Measurements from ENCODE around the gene TMIGD2.
"Not testable (repeated sequence)": the region's sequence is repeated elsewhere in the genome, so short reads cannot be mapped to it uniquely, and the experiment has no call there.

TMIGD2 gene

DNA sequence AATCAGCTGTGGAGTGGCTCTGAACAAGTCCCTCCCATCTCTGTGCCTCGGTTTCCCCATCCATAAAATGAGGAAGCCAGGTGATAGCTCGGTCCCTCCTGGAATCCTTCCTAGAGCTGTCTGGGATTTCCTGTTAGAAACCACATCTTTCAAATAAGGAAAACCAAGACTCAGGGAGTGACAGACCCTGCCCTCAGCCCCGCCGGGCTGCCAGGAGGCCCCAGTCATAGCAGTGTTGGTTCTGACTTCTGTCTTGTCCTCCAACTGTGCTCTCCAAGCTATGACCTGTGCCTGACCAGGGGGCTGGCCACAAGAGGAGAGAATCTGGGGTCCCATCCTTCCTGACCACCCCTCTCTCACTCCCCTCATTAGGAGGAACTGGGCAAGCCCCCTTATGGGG lies 24.2 kb downstream of the TMIGD2 start:
- Histone ChIP-seq H3K9me3 (ENCODE audit: control insufficient read depth, low read length) (no peaks in the 10 kb centered on the region), H3K36me3 (ENCODE audit: control insufficient read depth, insufficient read depth, low read length) (no peaks in the 10 kb centered on the region), H3K4me1 (ENCODE audit: control insufficient read depth, insufficient read depth, low read length, poor library complexity, severe bottlenecking) (peaks cover 12% of the 10 kb centered on the region), H3K4me3 (ENCODE audit: extremely low read depth, insufficient read depth, low read length, poor library complexity, severe bottlenecking) (no peak overlapping the region), H3K27ac (ENCODE audit: low read depth, low read length, severe bottlenecking) (no peak overlapping the region)
- WGBS, 2 experiments (ENCODE audit: insufficient coverage in 2 of 2) = 24 to 31% methylated on average over 3 to 4 of the region's 4 CpGs

- WGBS, 2 experiments (ENCODE audit: insufficient coverage in 2 of 2) = 57 to 63% methylated on average over 10 to 16 of the region's 16 CpGs
- no peak overlapping the region for H3K4me3 ChIP-seq (ENCODE audit: extremely low read depth, insufficient read depth, low read length, poor library complexity, severe bottlenecking)
- peaks cover 12% of the 10 kb centered on the region for H3K4me1 ChIP-seq (ENCODE audit: control insufficient read depth, insufficient read depth, low read length, poor library complexity, severe bottlenecking)
- H3K27ac ChIP-seq (ENCODE audit: low read depth, low read length, severe bottlenecking) = no peak overlapping the region
- no peaks in the 10 kb centered on the region for H3K9me3 ChIP-seq (ENCODE audit: control insufficient read depth, low read length)
- H3K36me3 ChIP-seq (ENCODE audit: control insufficient read depth, insufficient read depth, low read length) = no peaks in the 10 kb centered on the region
Measured at GRCh38 chr19:4277191-4277696, 24.9 kb downstream of the TMIGD2 start.

DNA sequence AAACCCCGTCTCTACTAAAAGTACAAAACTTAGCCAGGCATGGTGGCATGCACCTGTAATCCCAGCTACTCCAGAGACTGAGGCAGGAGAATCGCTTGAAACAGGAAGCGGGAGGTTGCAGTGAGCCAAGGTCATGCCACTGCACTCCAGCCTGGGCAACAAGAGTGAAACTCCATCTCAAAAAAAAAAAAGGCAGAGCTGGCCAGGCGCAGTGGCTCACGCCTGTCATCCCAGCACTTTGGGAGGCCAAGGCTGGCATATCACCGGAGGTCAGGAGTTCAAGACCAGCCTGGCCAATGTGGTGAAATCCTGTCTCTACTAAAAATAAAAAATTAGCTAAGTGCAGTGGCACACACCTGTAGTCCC lies 27.9 kb downstream of the TMIGD2 start:
- not testable (repeated sequence) for H3K36me3 ChIP-seq (ENCODE audit: control insufficient read depth, insufficient read depth, low read length); H3K9me3 ChIP-seq (ENCODE audit: control insufficient read depth, low read length); H3K4me3 ChIP-seq (ENCODE audit: extremely low read depth, insufficient read depth, low read length, poor library complexity, severe bottlenecking); H3K27ac ChIP-seq (ENCODE audit: low read depth, low read length, severe bottlenecking)
- peaks cover 12% of the 10 kb centered on the region for H3K4me1 ChIP-seq (ENCODE audit: control insufficient read depth, insufficient read depth, low read length, poor library complexity, severe bottlenecking)
- 88 to 95% methylated on average over 5 to 6 of the region's 6 CpGs for WGBS, 2 experiments (ENCODE audit: insufficient coverage in 2 of 2)

GRCh38 chr19:4272894-4273293 lies 29.3 kb downstream of the TMIGD2 start:
- Histone ChIP-seq H3K36me3 (ENCODE audit: control insufficient read depth, insufficient read depth, low read length) (peaks cover 18% of the 10 kb centered on the region), H3K27ac (ENCODE audit: low read depth, low read length, severe bottlenecking) (no peak overlapping the region), H3K4me3 (ENCODE audit: extremely low read depth, insufficient read depth, low read length, poor library complexity, severe bottlenecking) (no peak overlapping the region), H3K9me3 (ENCODE audit: control insufficient read depth, low read length) (no peaks in the 10 kb centered on the region), H3K4me1 (ENCODE audit: control insufficient read depth, insufficient read depth, low read length, poor library complexity, severe bottlenecking) (peaks cover 5% of the 10 kb centered on the region)
- WGBS, 2 experiments (ENCODE audit: insufficient coverage in 2 of 2) = 77 to 78% methylated on average over 7 to 9 of the region's 10 CpGs

DNA sequence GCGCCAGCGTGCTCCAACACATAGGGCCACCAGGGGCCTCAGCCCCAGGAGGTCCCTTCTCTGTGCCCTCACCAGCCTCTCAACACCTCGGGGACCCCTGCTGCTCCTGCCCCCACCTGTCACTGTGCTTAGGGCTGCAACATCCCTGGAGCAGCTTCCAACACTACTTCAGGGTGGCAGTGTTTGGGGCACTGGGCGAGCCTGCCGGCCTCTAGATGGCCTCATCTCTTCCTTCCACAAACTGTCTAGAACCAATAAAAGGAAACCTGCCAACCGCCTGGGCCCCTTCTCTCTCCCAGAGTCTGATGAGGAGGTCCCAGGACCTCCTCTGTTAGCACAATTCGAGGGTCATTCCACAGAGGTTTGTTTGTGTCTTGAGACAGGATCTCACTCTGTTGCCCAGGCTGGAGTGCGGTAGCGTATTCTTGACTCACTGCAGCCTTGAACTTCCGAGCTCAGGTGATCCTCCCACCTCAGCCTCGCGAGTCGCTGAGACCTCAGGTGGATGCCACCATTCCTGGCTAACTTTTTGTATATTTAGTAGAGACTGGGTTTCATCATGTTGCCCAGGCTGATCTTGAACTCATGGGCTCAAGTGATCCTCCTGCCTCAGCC lies 33.3 kb downstream of the TMIGD2 start:
- 90 to 97% methylated on average over 8 to 13 of the region's 13 CpGs for WGBS, 2 experiments (ENCODE audit: insufficient coverage in 2 of 2)
- Histone ChIP-seq H3K4me1 (ENCODE audit: control insufficient read depth, insufficient read depth, low read length, poor library complexity, severe bottlenecking) (no peaks in the 10 kb centered on the region), H3K9me3 (ENCODE audit: control insufficient read depth, low read length) (no peaks in the 10 kb centered on the region), H3K36me3 (ENCODE audit: control insufficient read depth, insufficient read depth, low read length) (peaks cover 25% of the 10 kb centered on the region), H3K27ac (ENCODE audit: low read depth, low read length, severe bottlenecking) (no peak overlapping the region), H3K4me3 (ENCODE audit: extremely low read depth, insufficient read depth, low read length, poor library complexity, severe bottlenecking) (no peak overlapping the region)

DNA sequence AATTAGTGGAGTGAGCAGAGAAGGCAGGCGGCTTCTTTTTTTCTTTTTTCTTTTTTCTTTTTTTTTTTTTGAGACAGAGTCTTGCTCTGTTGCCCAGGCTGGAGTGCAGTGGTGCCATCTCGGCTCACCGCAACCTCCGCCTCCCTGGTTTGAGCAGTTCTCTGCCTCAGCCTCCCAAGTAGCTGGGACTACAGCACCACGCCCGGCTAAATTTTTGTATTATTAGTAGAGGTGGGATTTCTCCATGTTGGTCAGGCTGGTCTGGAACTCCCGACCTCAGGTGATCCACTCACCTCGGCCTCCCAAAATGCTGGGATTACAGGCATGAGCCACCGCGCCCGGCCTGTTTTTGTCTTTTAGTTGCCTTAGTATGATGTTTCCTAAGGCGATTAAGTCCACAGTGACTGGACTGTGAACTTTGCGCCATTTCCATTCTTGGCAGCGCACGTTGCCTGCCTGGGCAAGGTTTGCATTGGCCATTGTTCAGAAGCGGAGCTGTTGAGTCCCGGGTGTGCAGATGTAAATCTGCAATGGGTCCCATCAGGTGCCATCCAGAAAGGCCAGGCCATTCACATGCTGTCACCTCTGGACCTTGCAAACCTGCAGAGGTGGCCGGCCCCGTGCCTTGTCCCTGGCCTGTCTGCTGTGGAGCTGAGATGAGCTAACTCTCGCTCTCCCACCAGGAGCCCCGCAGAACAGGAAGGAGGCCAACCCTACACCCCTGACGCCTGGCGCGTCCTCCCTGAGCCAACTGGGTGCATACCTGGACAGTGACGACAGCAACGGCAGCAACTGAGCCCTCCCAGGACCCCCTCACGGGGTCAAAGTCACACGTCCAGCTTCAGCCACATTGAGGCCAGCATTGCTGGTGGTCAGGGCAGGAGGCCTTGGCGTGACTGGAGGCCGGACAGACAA lies 34.0 kb downstream of the TMIGD2 start:
- WGBS, 2 experiments (ENCODE audit: insufficient coverage in 2 of 2) = 94 to 95% methylated on average over 22 to 26 of the region's 30 CpGs
- Histone ChIP-seq H3K4me1 (ENCODE audit: control insufficient read depth, insufficient read depth, low read length, poor library complexity, severe bottlenecking) (no peaks in the 10 kb centered on the region), H3K4me3 (ENCODE audit: extremely low read depth, insufficient read depth, low read length, poor library complexity, severe bottlenecking) (no peak overlapping the region), H3K36me3 (ENCODE audit: control insufficient read depth, insufficient read depth, low read length) (peaks cover 27% of the 10 kb centered on the region), H3K27ac (ENCODE audit: low read depth, low read length, severe bottlenecking) (no peak overlapping the region), H3K9me3 (ENCODE audit: control insufficient read depth, low read length) (no peaks in the 10 kb centered on the region)

GRCh38 chr19:4267101-4267900 lies 34.9 kb downstream of the TMIGD2 start:
- H3K9me3 ChIP-seq (ENCODE audit: control insufficient read depth, low read length) = no peaks in the 10 kb centered on the region
- 35 to 46% methylated on average over 17 of the region's 21 CpGs for WGBS, 2 experiments (ENCODE audit: insufficient coverage in 2 of 2)
- H3K4me3 ChIP-seq (ENCODE audit: extremely low read depth, insufficient read depth, low read length, poor library complexity, severe bottlenecking) = no peak overlapping the region
- H3K36me3 ChIP-seq (ENCODE audit: control insufficient read depth, insufficient read depth, low read length) = peaks cover 36% of the 10 kb centered on the region
- H3K4me1 ChIP-seq (ENCODE audit: control insufficient read depth, insufficient read depth, low read length, poor library complexity, severe bottlenecking) = no peaks in the 10 kb centered on the region
- H3K27ac ChIP-seq (ENCODE audit: low read depth, low read length, severe bottlenecking) = no peak overlapping the region

GRCh38 chr19:4266253-4267000 lies 35.8 kb downstream of the TMIGD2 start:
- H3K4me1 ChIP-seq (ENCODE audit: control insufficient read depth, insufficient read depth, low read length, poor library complexity, severe bottlenecking) = no peaks in the 10 kb centered on the region
- 90 to 96% methylated on average over 11 to 15 of the region's 18 CpGs for WGBS, 2 experiments (ENCODE audit: insufficient coverage in 2 of 2)
- peaks cover 37% of the 10 kb centered on the region for H3K36me3 ChIP-seq (ENCODE audit: control insufficient read depth, insufficient read depth, low read length)
- H3K9me3 ChIP-seq (ENCODE audit: control insufficient read depth, low read length) = no peaks in the 10 kb centered on the region
- H3K4me3 ChIP-seq (ENCODE audit: extremely low read depth, insufficient read depth, low read length, poor library complexity, severe bottlenecking) = no peak overlapping the region
- H3K27ac ChIP-seq (ENCODE audit: low read depth, low read length, severe bottlenecking) = no peak overlapping the region

DNA sequence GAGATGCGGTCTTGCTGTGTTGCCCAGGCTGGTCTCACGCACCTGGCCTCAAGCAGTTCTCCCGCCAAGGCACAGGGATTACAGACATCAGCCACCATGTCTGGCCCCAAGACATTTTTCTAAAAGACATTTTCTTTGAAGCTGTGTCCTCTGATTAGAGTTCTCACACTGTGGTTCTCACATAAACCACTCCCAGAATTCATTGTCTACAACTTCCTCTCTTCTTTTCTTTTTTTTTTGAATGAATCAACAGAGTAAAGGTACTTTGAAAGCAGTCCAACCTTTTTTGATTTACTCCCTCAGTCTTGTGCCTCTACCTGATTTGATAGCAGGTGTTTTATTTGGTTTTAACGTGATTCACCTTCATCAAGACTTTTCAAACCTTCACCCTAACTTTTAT lies 37.4 kb downstream of the TMIGD2 start:
- Histone ChIP-seq H3K36me3 (ENCODE audit: control insufficient read depth, insufficient read depth, low read length) (peaks cover 37% of the 10 kb centered on the region), H3K4me3 (ENCODE audit: extremely low read depth, insufficient read depth, low read length, poor library complexity, severe bottlenecking) (no peak overlapping the region), H3K9me3 (ENCODE audit: control insufficient read depth, low read length) (no peaks in the 10 kb centered on the region), H3K27ac (ENCODE audit: low read depth, low read length, severe bottlenecking) (no peak overlapping the region), H3K4me1 (ENCODE audit: control insufficient read depth, insufficient read depth, low read length, poor library complexity, severe bottlenecking) (no peaks in the 10 kb centered on the region)
- 96 to 100% methylated on average over 3 of the region's 4 CpGs for WGBS, 2 experiments (ENCODE audit: insufficient coverage in 2 of 2)

GRCh38 chr19:4260613-4261191 lies 41.5 kb downstream of the TMIGD2 start:
- Histone ChIP-seq H3K27ac (ENCODE audit: low read depth, low read length, severe bottlenecking) (no peak overlapping the region), H3K4me1 (ENCODE audit: control insufficient read depth, insufficient read depth, low read length, poor library complexity, severe bottlenecking) (no peaks in the 10 kb centered on the region), H3K36me3 (ENCODE audit: control insufficient read depth, insufficient read depth, low read length) (peaks cover 50% of the 10 kb centered on the region), H3K4me3 (ENCODE audit: extremely low read depth, insufficient read depth, low read length, poor library complexity, severe bottlenecking) (no peak overlapping the region), H3K9me3 (ENCODE audit: control insufficient read depth, low read length) (peaks cover 7% of the 10 kb centered on the region)
- 99% methylated on average over 10 of the region's 11 CpGs for WGBS, 2 experiments (ENCODE audit: insufficient coverage in 2 of 2)
